ENCODE data around the gene UBXN2A.

UBXN2A gene

GRCh38 chr2:24022324-24022974 is 82.2 kb downstream of the UBXN2A start:
- H3K4me1 ChIP-seq (ENCODE audit: control insufficient read depth, insufficient read depth, low read length), result no peaks in the 10 kb centered on the region
- ChIA-PET CTCF (interaction anchor here (0.7 to 1.2 kb wide), 4 partner anchors 14 to 85 kb away, joined by 3 read pairs; partner anchors contain the start of gene SF3B6), POLR2A (interaction anchor here (0.6 to 1.6 kb wide), 3 partner anchors 25 to 96 kb away, joined by 3 to 5 read pairs (median 5); partner anchors contain the start of genes ATAD2B and WDCP)
- H3K27ac ChIP-seq (ENCODE audit: extremely low read depth, low read depth, low read length), result no peak overlapping the region
- peaks cover 0 to 33% of the 10 kb centered on the region in 2 experiments; a peak in 2 of 3 replicates for H3K36me3 ChIP-seq (ENCODE audit: control insufficient read depth in 2 of 2, insufficient read depth in 1 of 2, low read length in 2 of 2)
- H3K9me3 ChIP-seq (ENCODE audit: control insufficient read depth, insufficient read depth, low read depth, low read length), result no peaks in the 10 kb centered on the region
- no peak overlapping the region for H3K4me3 ChIP-seq (ENCODE audit: low read depth, low read length)
- no peak for TF ChIP-seq ZNF791 (tag by site-specific recombination; IDR thresholded peaks at IDR 0.05)
- no peak for TF ChIP-seq ZNF544 (tag by site-specific recombination; IDR thresholded peaks at IDR 0.05)
- no peak for TF ChIP-seq ZNF10 (tag by site-specific recombination; IDR thresholded peaks at IDR 0.05)

GRCh38 chr2:24022975-24023575 is 82.8 kb downstream of the UBXN2A start:
- ChIA-PET CTCF (no interaction called here), POLR2A (interaction anchor here (0.6 to 1.6 kb wide), 3 partner anchors 24 to 96 kb away, joined by 3 to 5 read pairs (median 5); partner anchors contain the start of genes ATAD2B and WDCP)
- Histone ChIP-seq H3K27ac (ENCODE audit: extremely low read depth, low read depth, low read length) (no peak overlapping the region), H3K4me1 (ENCODE audit: control insufficient read depth, insufficient read depth, low read length) (no peaks in the 10 kb centered on the region), H3K36me3 (ENCODE audit: control insufficient read depth in 2 of 2, insufficient read depth in 1 of 2, low read length in 2 of 2) (peaks cover 0 to 33% of the 10 kb centered on the region in 2 experiments; a peak in 2 of 3 replicates), H3K9me3 (ENCODE audit: control insufficient read depth, insufficient read depth, low read depth, low read length) (no peaks in the 10 kb centered on the region), H3K4me3 (ENCODE audit: low read depth, low read length) (no peak overlapping the region)
- no peak for TF ChIP-seq ZNF76 (tag by site-specific recombination; IDR thresholded peaks at IDR 0.05; ENCODE audit: borderline replicate concordance, low read depth)
- no peak for TF ChIP-seq ZNF704 (tag by site-specific recombination; IDR thresholded peaks at IDR 0.05)
- no peak for TF ChIP-seq ZNF335 (tag by site-specific recombination; conservative IDR thresholded peaks at IDR 0.05)
- TF ChIP-seq ZNF114 (tag by site-specific recombination; IDR thresholded peaks at IDR 0.05), result no peak
- TF ChIP-seq ZBTB11 (tag by site-specific recombination; conservative IDR thresholded peaks at IDR 0.05; ENCODE audit: low read depth), result no peak
- no peak for TF ChIP-seq ZNF664 (tag by site-specific recombination; IDR thresholded peaks at IDR 0.05)
- TF ChIP-seq, protein P1, sequence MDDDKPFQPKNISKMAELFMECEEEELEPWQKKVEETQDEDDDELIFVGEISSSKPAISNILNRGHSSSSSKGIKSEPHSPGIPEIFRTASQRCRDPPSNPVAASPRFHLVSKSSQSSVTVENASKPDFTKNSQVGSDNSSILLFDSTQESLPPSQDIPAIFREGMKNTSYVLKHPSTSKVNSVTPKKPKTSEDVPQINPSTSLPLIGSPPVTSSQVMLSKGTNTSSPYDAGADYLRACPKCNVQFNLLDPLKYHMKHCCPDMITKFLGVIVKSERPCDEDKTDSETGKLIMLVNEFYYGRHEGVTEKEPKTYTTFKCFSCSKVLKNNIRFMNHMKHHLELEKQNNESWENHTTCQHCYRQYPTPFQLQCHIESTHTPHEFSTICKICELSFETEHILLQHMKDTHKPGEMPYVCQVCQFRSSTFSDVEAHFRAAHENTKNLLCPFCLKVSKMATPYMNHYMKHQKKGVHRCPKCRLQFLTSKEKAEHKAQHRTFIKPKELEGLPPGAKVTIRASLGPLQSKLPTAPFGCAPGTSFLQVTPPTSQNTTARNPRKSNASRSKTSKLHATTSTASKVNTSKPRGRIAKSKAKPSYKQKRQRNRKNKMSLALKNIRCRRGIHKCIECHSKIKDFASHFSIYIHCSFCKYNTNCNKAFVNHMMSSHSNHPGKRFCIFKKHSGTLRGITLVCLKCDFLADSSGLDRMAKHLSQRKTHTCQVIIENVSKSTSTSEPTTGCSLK (tag by site-specific recombination; IDR thresholded peaks at IDR 0.05), result no peak
- TF ChIP-seq ZBTB1 (tag by site-specific recombination; IDR thresholded peaks at IDR 0.05), result no peak
- no peak for TF ChIP-seq OVOL3 (tag by site-specific recombination; IDR thresholded peaks at IDR 0.05)
- TF ChIP-seq HOXD13 (CRISPR knock-in tag; IDR thresholded peaks at IDR 0.05; ENCODE audit: borderline replicate concordance), result no peak
- TF ChIP-seq ZEB2 (tag by site-specific recombination; IDR thresholded peaks at IDR 0.05), result no peak

Measured in HEK293 (cell line).